ENCODE data around the gene HBS1L.

DNA sequence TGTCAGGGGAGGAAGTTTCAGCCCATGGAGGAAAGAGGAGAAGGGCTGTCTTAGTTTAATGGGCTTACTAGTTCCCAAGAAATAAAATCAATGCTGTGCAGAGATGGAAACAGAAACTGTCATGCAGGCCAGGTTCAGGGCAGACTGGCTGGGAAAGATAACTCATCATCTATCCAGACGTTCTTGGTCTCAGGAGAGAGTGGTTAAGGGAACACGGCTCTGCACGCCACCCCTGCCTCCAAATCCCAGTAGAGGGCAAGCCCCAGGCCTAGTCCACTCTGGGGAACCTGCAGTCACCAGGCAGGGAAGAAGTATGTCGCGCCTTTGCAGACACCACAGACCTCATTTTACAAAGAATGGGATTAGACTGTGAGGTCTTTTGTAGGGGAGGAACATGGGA lies 117.2 kb downstream of the HBS1L start:
- no peak for TF ChIP-seq EZH2 (IDR thresholded peaks at IDR 0.05; ENCODE audit: borderline replicate concordance)
- TF ChIP-seq, protein P1, sequence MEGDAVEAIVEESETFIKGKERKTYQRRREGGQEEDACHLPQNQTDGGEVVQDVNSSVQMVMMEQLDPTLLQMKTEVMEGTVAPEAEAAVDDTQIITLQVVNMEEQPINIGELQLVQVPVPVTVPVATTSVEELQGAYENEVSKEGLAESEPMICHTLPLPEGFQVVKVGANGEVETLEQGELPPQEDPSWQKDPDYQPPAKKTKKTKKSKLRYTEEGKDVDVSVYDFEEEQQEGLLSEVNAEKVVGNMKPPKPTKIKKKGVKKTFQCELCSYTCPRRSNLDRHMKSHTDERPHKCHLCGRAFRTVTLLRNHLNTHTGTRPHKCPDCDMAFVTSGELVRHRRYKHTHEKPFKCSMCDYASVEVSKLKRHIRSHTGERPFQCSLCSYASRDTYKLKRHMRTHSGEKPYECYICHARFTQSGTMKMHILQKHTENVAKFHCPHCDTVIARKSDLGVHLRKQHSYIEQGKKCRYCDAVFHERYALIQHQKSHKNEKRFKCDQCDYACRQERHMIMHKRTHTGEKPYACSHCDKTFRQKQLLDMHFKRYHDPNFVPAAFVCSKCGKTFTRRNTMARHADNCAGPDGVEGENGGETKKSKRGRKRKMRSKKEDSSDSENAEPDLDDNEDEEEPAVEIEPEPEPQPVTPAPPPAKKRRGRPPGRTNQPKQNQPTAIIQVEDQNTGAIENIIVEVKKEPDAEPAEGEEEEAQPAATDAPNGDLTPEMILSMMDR (IDR thresholded peaks at IDR 0.05; ENCODE audit: poor library complexity): no peak

Measured in hepatocyte (in vitro differentiated cells).